Caco-2 (cell line): ENCODE measurements around the gene PACSIN2. TPM values are rescaled to one million over a fixed set of nuclear protein-coding genes. Genes with fewer than 3 reads are reported as not detected.

Experiments used
- BruUV-seq: library from RNA; stranded (reverse); fragments of 400-500 nt; replicated peaks from 2 replicates; lab custom pipeline; 2021; lab: Mats Ljungman, UMichigan
- CTCF ChIA-PET: fragments of 300-600 bp; sonication (Branson Sonifier 250); formaldehyde crosslinking; loops from one replicate; lab custom pipeline; 2022; ENCODE audit warnings: antibody characterized with exemption; lab: Charles Lee
- POLR2A ChIA-PET: fragments of 300-600 bp; sonication (Branson Sonifier 250); formaldehyde crosslinking; loops from one replicate; lab custom pipeline; 2022; ENCODE audit warnings: antibody characterized with exemption; lab: Charles Lee
- DNase-seq, 2 experiments: peaks; one replicate each; pipeline versions ENCODE4 v3.0.0 to v3.0.0-alpha.2; 2020 to 2022
- H3K27me3 ChIP-seq: replicated peaks from 2 replicates; pipeline ENCODE4 v1.6.0; 2011; ENCODE audit warnings: low read length; ENCODE audit not compliant: control insufficient read depth, insufficient read depth
- H3K36me3 ChIP-seq: 2 replicates; pipeline ENCODE4 v1.5.1; 2011; ENCODE audit warnings: low read length; ENCODE audit not compliant: control insufficient read depth, insufficient read depth
- H3K4me1 ChIP-seq: fragments of 250-450 bp; sonication (Bioruptor Pico); 2 replicates; pipeline ENCODE4 v1.5.1; 2020; ENCODE audit warnings: mild to moderate bottlenecking
- H3K4me3 ChIP-seq: 2 replicates; pipeline ENCODE4 v1.5.1; 2011; ENCODE audit warnings: low read depth, mild to moderate bottlenecking, control low read depth, low read length
- H3K9me3 ChIP-seq: fragments of 250-450 bp; sonication (Bioruptor Pico); 2 replicates; pipeline ENCODE4 v1.5.1; 2020; ENCODE audit warnings: mild to moderate bottlenecking, moderate library complexity
- H3K27ac Mint-ChIP-seq: one replicate; pipeline ENCODE4 v1.8.0; 2022; ENCODE audit warnings: mixed read lengths; ENCODE audit not compliant: unreplicated experiment
- H3K27me3 Mint-ChIP-seq: one replicate; pipeline ENCODE4 v1.8.0; 2022; ENCODE audit warnings: mixed read lengths; ENCODE audit not compliant: insufficient read depth, unreplicated experiment
- H3K36me3 Mint-ChIP-seq: one replicate; pipeline ENCODE4 v1.8.0; 2022; ENCODE audit warnings: mild to moderate bottlenecking, mixed read lengths; ENCODE audit not compliant: insufficient read depth, unreplicated experiment
- H3K4me1 Mint-ChIP-seq: one replicate; pipeline ENCODE4 v1.8.0; 2022; ENCODE audit warnings: low read depth, mixed read lengths; ENCODE audit not compliant: unreplicated experiment
- H3K4me3 Mint-ChIP-seq: one replicate; pipeline ENCODE4 v1.8.0; 2022; ENCODE audit warnings: mild to moderate bottlenecking, moderate library complexity, mixed read lengths; ENCODE audit not compliant: unreplicated experiment
- H3K9me3 Mint-ChIP-seq: one replicate; pipeline ENCODE4 v1.8.0; 2022; ENCODE audit warnings: mixed read lengths; ENCODE audit not compliant: unreplicated experiment
- CTCF ChIP-seq, 2 experiments: fragments of 200-600 bp in 1 of 2; IDR thresholded peaks; 1 replicate in 1 of 2; 2 replicates in 1 of 2; pipeline versions ENCODE4 v1.5.1 to v1.8.0; 2011 to 2022; ENCODE audit warnings: antibody characterized with exemption in 1 of 2, control low read depth in 1 of 2, inconsistent platforms in 1 of 2, low read depth in 1 of 2, low read length in 1 of 2, mild to moderate bottlenecking in 1 of 2, moderate library complexity in 1 of 2; ENCODE audit not compliant: insufficient read depth in 1 of 2, severe bottlenecking in 1 of 2, unreplicated experiment in 1 of 2
- intact Hi-C: fragments of 100-400 bp; cut with micrococcal nuclease; formaldehyde crosslinking; loops from one replicate; pipeline ENCODE4 v1.10.0; 2022; ENCODE audit not compliant: unreplicated experiment
- total RNA-seq: library from RNA; stranded (reverse); gene quantifications from 2 replicates; pipeline ENCODE4 v1.2.3, GENCODE V29; 2022

PACSIN2 gene
- total RNA-seq, 1 experiment from 2014 or later = 122 TPM

GRCh38 chr22:43005106-43005505 is 9.8 kb downstream of the PACSIN2 start:
- Mint-ChIP-seq H3K4me1 (peaks cover 49% of the 10 kb centered on the region), H3K27ac (peak overlapping the region; percentile 29), H3K9me3 (no peaks in the 10 kb centered on the region), H3K36me3 (peaks cover 27% of the 10 kb centered on the region), H3K4me3 (no peak overlapping the region), H3K27me3 (no peaks in the 10 kb centered on the region)
- BruUV-seq = no TSS peak
- Histone ChIP-seq H3K4me1 (peaks cover 93% of the 10 kb centered on the region), H3K9me3 (no peaks in the 10 kb centered on the region), H3K36me3 (no peaks in the 10 kb centered on the region), H3K27me3 (no peaks in the 10 kb centered on the region), H3K4me3 (no peak overlapping the region)
- POLR2A ChIA-PET = interaction anchor here (2.1 kb wide), 2 partner anchors 10 kb away, joined by 17 to 18 read pairs; partner anchors contain the start of gene PACSIN2
- no peak for DNase-seq
- intact Hi-C loops = no loop called here
- TF ChIP-seq CTCF (IDR thresholded peaks at IDR 0.05; ENCODE audit: insufficient read depth in 1 of 2, low read depth in 1 of 2, low read length in 1 of 2, severe bottlenecking in 1 of 2, unreplicated experiment in 1 of 2) = no peak
- CTCF ChIA-PET = interaction anchor here (0.5 kb wide), 1 partner anchor 10 kb away, joined by 3 read pairs; the partner anchor contains the start of gene PACSIN2

GRCh38 chr22:43004362-43005035 is 10.4 kb downstream of the PACSIN2 start:
- Mint-ChIP-seq H3K9me3 (no peaks in the 10 kb centered on the region), H3K27me3 (no peaks in the 10 kb centered on the region), H3K4me3 (peak overlapping the region; percentile 3), H3K4me1 (peaks cover 49% of the 10 kb centered on the region), H3K27ac (peak overlapping the region; percentile 29), H3K36me3 (peaks cover 27% of the 10 kb centered on the region)
- no peak overlapping the region for H3K4me3 ChIP-seq
- intact Hi-C loops = no loop called here
- H3K9me3 ChIP-seq = no peaks in the 10 kb centered on the region
- no TSS peak for BruUV-seq
- CTCF ChIA-PET = interaction anchor here (0.5 to 1.4 kb wide), 5 partner anchors 9 to 59 kb away, joined by 3 to 11 read pairs (median 3); partner anchors contain the start of gene PACSIN2
- H3K27me3 ChIP-seq = no peaks in the 10 kb centered on the region
- peak; percentile 36 to 48 for DNase-seq
- H3K36me3 ChIP-seq = no peaks in the 10 kb centered on the region
- POLR2A ChIA-PET = interaction anchor here (0.7 to 2.1 kb wide), 4 partner anchors 9 to 16 kb away, joined by 3 to 18 read pairs (median 16); partner anchors contain the start of gene PACSIN2
- TF ChIP-seq CTCF (IDR thresholded peaks at IDR 0.05; ENCODE audit: insufficient read depth in 1 of 2, low read depth in 1 of 2, low read length in 1 of 2, severe bottlenecking in 1 of 2, unreplicated experiment in 1 of 2) = no peak
- peaks cover 92% of the 10 kb centered on the region for H3K4me1 ChIP-seq

GRCh38 chr22:43002202-43002586 is 12.8 kb downstream of the PACSIN2 start:
- ChIA-PET CTCF (no interaction called here), POLR2A (interaction anchor here (0.5 to 0.9 kb wide), 2 partner anchors 13 to 19 kb away, joined by 4 to 5 read pairs; partner anchors contain the start of gene PACSIN2)
- H3K4me3 Mint-ChIP-seq = peak overlapping the region; percentile 40
- no TSS peak for BruUV-seq
- Histone ChIP-seq H3K4me1 (peaks cover 78% of the 10 kb centered on the region), H3K27me3 (no peaks in the 10 kb centered on the region), H3K4me3 (no peak overlapping the region), H3K36me3 (no peaks in the 10 kb centered on the region), H3K9me3 (no peaks in the 10 kb centered on the region)
- no peaks in the 10 kb centered on the region for H3K27me3 Mint-ChIP-seq
- DNase-seq = no peak
- peaks cover 54% of the 10 kb centered on the region for H3K4me1 Mint-ChIP-seq
- intact Hi-C loops = loop anchor here (1.0 kb wide), 1 partner anchor 9 kb away; no protein-coding TSS in a partner anchor
- H3K36me3 Mint-ChIP-seq = peaks cover 31% of the 10 kb centered on the region
- H3K27ac Mint-ChIP-seq = peak overlapping the region; percentile 85
- no peaks in the 10 kb centered on the region for H3K9me3 Mint-ChIP-seq
- TF ChIP-seq CTCF (IDR thresholded peaks at IDR 0.05; ENCODE audit: insufficient read depth in 1 of 2, low read depth in 1 of 2, low read length in 1 of 2, severe bottlenecking in 1 of 2, unreplicated experiment in 1 of 2) = no peak
